HG03135 (cell line): ENCODE measurements around the gene GGTLC1.

Source experiments
- ATAC-seq: cut with Tn5 transposase; IDR thresholded peaks from one replicate; pipeline ENCODE4 v1.9.1; 2021; ENCODE audit warnings: mild to moderate bottlenecking, moderate library complexity; ENCODE audit not compliant: unreplicated experiment

Gene GGTLC1

GRCh38 chr20:23966927-23967615, 21.5 kb downstream of the GGTLC1 start:
- no peak for ATAC-seq

- no peak for ATAC-seq
These were observed 22.3 kb downstream of the GGTLC1 start for GRCh38 chr20:23966298-23966697.

- no peak for ATAC-seq
These were observed 24.6 kb downstream of the GGTLC1 start for GRCh38 chr20:23963941-23964340.

- no peak for ATAC-seq
These were observed 26.3 kb downstream of the GGTLC1 start for GRCh38 chr20:23962272-23962671.

GRCh38 chr20:23959054-23959453, 29.5 kb downstream of the GGTLC1 start:
- no peak for ATAC-seq

GRCh38 chr20:23955896-23956295, 32.7 kb downstream of the GGTLC1 start:
- ATAC-seq, result no peak

GRCh38 chr20:23954008-23954745, 34.4 kb downstream of the GGTLC1 start:
- ATAC-seq, result no peak

GRCh38 chr20:23946206-23946605, 42.4 kb downstream of the GGTLC1 start:
- ATAC-seq, result no peak

GRCh38 chr20:23943304-23943703, 45.3 kb downstream of the GGTLC1 start:
- ATAC-seq, result no peak

GRCh38 chr20:23939641-23940040, 48.9 kb downstream of the GGTLC1 start:
- ATAC-seq, result no peak

- no peak for ATAC-seq
These were observed 49.5 kb downstream of the GGTLC1 start for GRCh38 chr20:23939063-23939462.

GRCh38 chr20:23938118-23938438, 50.5 kb downstream of the GGTLC1 start:
- ATAC-seq, result no peak

GRCh38 chr20:23937303-23938117, 51.1 kb downstream of the GGTLC1 start:
- ATAC-seq, result peak; percentile 67
